ENCODE measurements around the gene CD81. TPM values are rescaled to one million over a fixed set of nuclear protein-coding genes. Genes with fewer than 3 reads are reported as not detected.

CD81 gene
- total and polyA plus RNA-seq, 2 experiments from 2014 or later, result 88.6 to 290 TPM

DNA sequence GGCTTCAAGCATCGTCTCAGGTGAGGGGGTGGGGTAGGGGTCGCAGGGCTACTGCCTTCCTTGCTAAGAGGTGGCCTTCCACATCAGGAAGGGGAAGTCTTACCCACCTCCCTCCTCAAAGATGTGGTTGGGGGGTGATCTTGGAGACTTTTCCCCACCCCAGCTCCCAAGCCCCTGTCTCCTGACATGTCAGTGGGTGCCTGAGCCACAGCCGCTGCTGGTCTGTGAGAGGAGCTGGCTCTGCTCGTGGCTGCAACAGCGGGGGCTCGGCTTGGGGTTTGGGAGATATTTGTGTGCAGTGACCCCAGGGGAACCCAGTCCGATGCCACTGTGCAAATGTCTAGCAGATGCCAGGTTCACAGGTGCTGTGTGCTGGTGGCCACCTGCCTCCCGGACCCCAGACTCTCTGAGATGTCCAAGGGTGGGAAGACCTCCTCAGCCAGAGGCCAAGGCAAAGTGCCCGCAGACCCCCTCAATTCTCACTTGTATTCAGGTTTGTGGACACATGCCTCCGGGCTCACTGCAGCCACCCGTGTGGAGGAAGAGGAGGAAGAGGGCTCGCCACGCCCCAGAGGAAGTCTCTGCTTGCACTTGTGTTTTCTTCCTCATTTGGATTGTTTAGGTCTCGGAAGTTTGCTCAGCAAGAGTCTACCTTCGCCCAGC, 69.6 kb downstream of the CD81 start:
- Histone ChIP-seq H3K9me2 (ENCODE audit: insufficient read depth) (no peaks in the 10 kb centered on the region), H2AFZ (no peak overlapping the region), H3K36me3 (ENCODE audit: insufficient read depth) (no peaks in the 10 kb centered on the region), H3K4me1 (ENCODE audit: insufficient read depth) (no peaks in the 10 kb centered on the region; the same call in 1 of the 2 replicates), H3K27me3 (ENCODE audit: insufficient read depth) (peaks cover 64% of the 10 kb centered on the region), H3F3A (replicated peaks; ENCODE audit: low read depth) (no peaks in the 10 kb centered on the region), H3K27ac (ENCODE audit: low read depth) (no peak overlapping the region), H3K4me2 (no peak overlapping the region), H4K20me1 (replicated peaks; ENCODE audit: insufficient read depth) (no peaks in the 10 kb centered on the region), H3K79me2 (replicated peaks; ENCODE audit: insufficient read depth) (no peaks in the 10 kb centered on the region), H3K4me3 (no peak overlapping the region)
- Mint-ChIP-seq H3K27ac (no peak overlapping the region), H3K4me3 (no peak overlapping the region), H3K4me1 (no peaks in the 10 kb centered on the region; the same call in 2 of the 3 replicates), H3K36me3 (ENCODE audit: low read depth) (no peaks in the 10 kb centered on the region), H3K27me3 (ENCODE audit: insufficient read depth, low read depth, poor library complexity) (peaks cover 65% of the 10 kb centered on the region), H3K9me3 (no peaks in the 10 kb centered on the region)
- ATAC-seq (no peak), DNase-seq (ENCODE audit: low spot score) (no peak)
- TF ChIP-seq EZH2phosphoT487 (IDR thresholded peaks at IDR 0.05; ENCODE audit: unreplicated experiment) (no peak), ZNF331 (CRISPR knock-in tag; IDR thresholded peaks at IDR 0.05; ENCODE audit: low read depth) (no peak), NANOG (IDR thresholded peaks at IDR 0.05; ENCODE audit: borderline replicate concordance) (no peak), CREB1 (CRISPR knock-in tag; IDR thresholded peaks at IDR 0.05; ENCODE audit: low read depth) (no peak)
- TF ChIP-seq, protein P1, sequence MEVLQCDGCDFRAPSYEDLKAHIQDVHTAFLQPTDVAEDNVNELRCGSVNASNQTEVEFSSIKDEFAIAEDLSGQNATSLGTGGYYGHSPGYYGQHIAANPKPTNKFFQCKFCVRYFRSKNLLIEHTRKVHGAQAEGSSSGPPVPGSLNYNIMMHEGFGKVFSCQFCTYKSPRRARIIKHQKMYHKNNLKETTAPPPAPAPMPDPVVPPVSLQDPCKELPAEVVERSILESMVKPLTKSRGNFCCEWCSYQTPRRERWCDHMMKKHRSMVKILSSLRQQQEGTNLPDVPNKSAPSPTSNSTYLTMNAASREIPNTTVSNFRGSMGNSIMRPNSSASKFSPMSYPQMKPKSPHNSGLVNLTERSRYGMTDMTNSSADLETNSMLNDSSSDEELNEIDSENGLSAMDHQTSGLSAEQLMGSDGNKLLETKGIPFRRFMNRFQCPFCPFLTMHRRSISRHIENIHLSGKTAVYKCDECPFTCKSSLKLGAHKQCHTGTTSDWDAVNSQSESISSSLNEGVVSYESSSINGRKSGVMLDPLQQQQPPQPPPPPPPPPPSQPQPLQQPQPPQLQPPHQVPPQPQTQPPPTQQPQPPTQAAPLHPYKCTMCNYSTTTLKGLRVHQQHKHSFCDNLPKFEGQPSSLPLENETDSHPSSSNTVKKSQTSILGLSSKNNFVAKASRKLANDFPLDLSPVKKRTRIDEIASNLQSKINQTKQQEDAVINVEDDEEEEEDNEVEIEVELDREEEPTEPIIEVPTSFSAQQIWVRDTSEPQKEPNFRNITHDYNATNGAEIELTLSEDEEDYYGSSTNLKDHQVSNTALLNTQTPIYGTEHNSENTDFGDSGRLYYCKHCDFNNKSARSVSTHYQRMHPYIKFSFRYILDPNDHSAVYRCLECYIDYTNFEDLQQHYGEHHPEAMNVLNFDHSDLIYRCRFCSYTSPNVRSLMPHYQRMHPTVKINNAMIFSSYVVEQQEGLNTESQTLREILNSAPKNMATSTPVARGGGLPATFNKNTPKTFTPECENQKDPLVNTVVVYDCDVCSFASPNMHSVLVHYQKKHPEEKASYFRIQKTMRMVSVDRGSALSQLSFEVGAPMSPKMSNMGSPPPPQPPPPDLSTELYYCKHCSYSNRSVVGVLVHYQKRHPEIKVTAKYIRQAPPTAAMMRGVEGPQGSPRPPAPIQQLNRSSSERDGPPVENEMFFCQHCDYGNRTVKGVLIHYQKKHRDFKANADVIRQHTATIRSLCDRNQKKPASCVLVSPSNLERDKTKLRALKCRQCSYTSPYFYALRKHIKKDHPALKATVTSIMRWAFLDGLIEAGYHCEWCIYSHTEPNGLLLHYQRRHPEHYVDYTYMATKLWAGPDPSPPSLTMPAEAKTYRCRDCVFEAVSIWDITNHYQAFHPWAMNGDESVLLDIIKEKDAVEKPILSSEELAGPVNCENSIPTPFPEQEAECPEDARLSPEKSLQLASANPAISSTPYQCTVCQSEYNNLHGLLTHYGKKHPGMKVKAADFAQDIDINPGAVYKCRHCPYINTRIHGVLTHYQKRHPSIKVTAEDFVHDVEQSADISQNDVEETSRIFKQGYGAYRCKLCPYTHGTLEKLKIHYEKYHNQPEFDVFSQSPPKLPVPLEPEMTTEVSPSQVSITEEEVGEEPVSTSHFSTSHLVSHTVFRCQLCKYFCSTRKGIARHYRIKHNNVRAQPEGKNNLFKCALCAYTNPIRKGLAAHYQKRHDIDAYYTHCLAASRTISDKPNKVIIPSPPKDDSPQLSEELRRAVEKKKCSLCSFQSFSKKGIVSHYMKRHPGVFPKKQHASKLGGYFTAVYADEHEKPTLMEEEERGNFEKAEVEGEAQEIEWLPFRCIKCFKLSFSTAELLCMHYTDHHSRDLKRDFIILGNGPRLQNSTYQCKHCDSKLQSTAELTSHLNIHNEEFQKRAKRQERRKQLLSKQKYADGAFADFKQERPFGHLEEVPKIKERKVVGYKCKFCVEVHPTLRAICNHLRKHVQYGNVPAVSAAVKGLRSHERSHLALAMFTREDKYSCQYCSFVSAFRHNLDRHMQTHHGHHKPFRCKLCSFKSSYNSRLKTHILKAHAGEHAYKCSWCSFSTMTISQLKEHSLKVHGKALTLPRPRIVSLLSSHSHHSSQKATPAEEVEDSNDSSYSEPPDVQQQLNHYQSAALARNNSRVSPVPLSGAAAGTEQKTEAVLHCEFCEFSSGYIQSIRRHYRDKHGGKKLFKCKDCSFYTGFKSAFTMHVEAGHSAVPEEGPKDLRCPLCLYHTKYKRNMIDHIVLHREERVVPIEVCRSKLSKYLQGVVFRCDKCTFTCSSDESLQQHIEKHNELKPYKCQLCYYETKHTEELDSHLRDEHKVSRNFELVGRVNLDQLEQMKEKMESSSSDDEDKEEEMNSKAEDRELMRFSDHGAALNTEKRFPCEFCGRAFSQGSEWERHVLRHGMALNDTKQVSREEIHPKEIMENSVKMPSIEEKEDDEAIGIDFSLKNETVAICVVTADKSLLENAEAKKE (CRISPR knock-in tag; IDR thresholded peaks at IDR 0.05), result no peak
- TF ChIP-seq, protein P2, sequence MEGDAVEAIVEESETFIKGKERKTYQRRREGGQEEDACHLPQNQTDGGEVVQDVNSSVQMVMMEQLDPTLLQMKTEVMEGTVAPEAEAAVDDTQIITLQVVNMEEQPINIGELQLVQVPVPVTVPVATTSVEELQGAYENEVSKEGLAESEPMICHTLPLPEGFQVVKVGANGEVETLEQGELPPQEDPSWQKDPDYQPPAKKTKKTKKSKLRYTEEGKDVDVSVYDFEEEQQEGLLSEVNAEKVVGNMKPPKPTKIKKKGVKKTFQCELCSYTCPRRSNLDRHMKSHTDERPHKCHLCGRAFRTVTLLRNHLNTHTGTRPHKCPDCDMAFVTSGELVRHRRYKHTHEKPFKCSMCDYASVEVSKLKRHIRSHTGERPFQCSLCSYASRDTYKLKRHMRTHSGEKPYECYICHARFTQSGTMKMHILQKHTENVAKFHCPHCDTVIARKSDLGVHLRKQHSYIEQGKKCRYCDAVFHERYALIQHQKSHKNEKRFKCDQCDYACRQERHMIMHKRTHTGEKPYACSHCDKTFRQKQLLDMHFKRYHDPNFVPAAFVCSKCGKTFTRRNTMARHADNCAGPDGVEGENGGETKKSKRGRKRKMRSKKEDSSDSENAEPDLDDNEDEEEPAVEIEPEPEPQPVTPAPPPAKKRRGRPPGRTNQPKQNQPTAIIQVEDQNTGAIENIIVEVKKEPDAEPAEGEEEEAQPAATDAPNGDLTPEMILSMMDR (conservative IDR thresholded peaks at IDR 0.05; ENCODE audit: low read depth in 2 of 2), result no peak

Small RNA genes within 50 kb of the gene (small RNA-seq; reads per million reads assigned to genes)
- gene RF00019 (ENCODE audit: low replicate concordance), result not detected

Other genes with a start within 250 kb of the CD81 start
- 0.70 and 1.4 TPM in 2 replicates for gene IGF2, start 237.9 kb upstream of the CD81 start, total RNA-seq (2014; rRNA removed; shearing (Covaris generic))
- gene IGF2, start 237.9 kb upstream of the CD81 start, polyA plus RNA-seq (2016; fragmentation: Nextera tagmentation; extraction: Ambion mirVana), result 4.0 and 4.4 TPM in 2 replicates
- gene INS, start 216.1 kb upstream of the CD81 start, total RNA-seq (2014; rRNA removed; shearing (Covaris generic)), result not detected in 2 replicates
- not detected in 2 replicates for gene INS, start 216.1 kb upstream of the CD81 start, polyA plus RNA-seq (2016; fragmentation: Nextera tagmentation; extraction: Ambion mirVana)
- gene TH, start 205.5 kb upstream of the CD81 start, total RNA-seq (2014; rRNA removed; shearing (Covaris generic)), result not detected in 2 replicates
- 0.34 TPM in 1 of 2 replicates, not detected in the other for gene TH, start 205.5 kb upstream of the CD81 start, polyA plus RNA-seq (2016; fragmentation: Nextera tagmentation; extraction: Ambion mirVana)
- gene ASCL2, start 106.7 kb upstream of the CD81 start, total RNA-seq (2014; rRNA removed; shearing (Covaris generic)), result 1.6 and 2.6 TPM in 2 replicates
- gene ASCL2, start 106.7 kb upstream of the CD81 start, polyA plus RNA-seq (2016; fragmentation: Nextera tagmentation; extraction: Ambion mirVana), result 0.57 and 0.73 TPM in 2 replicates
- not detected in 2 replicates for gene C11orf21, start 75.4 kb upstream of the CD81 start, total RNA-seq (2014; rRNA removed; shearing (Covaris generic))
- not detected in 2 replicates for gene C11orf21, start 75.4 kb upstream of the CD81 start, polyA plus RNA-seq (2016; fragmentation: Nextera tagmentation; extraction: Ambion mirVana)
- not detected in 2 replicates for gene TSPAN32, start 75.3 kb upstream of the CD81 start, total RNA-seq (2014; rRNA removed; shearing (Covaris generic))
- not detected in 2 replicates for gene TSPAN32, start 75.3 kb upstream of the CD81 start, polyA plus RNA-seq (2016; fragmentation: Nextera tagmentation; extraction: Ambion mirVana)
- 27.7 and 44.3 TPM in 2 replicates for gene TSSC4, start 23.4 kb downstream of the CD81 start, total RNA-seq (2014; rRNA removed; shearing (Covaris generic))
- gene TSSC4, start 23.4 kb downstream of the CD81 start, polyA plus RNA-seq (2016; fragmentation: Nextera tagmentation; extraction: Ambion mirVana), result 27.5 and 31.3 TPM in 2 replicates
- gene TRPM5, start 67.2 kb downstream of the CD81 start, total RNA-seq (2014; rRNA removed; shearing (Covaris generic)), result not detected in 2 replicates
- not detected in 2 replicates for gene TRPM5, start 67.2 kb downstream of the CD81 start, polyA plus RNA-seq (2016; fragmentation: Nextera tagmentation; extraction: Ambion mirVana)
- gene KCNQ1, start 67.7 kb downstream of the CD81 start, total RNA-seq (2014; rRNA removed; shearing (Covaris generic)), result 0.87 and 1.2 TPM in 2 replicates
- gene KCNQ1, start 67.7 kb downstream of the CD81 start, polyA plus RNA-seq (2016; fragmentation: Nextera tagmentation; extraction: Ambion mirVana), result 0.45 and 1.1 TPM in 2 replicates